CD4-positive, alpha-beta T cell treated with Interferon alpha-2 for 1 hour (primary cell): ENCODE data around the gene MMS22L.

Source experiments
- DNase-seq, 2 donors: peaks; one replicate each; pipeline ENCODE4 v3.0.0-alpha.2; 2020 to 2022

MMS22L gene, protein sequence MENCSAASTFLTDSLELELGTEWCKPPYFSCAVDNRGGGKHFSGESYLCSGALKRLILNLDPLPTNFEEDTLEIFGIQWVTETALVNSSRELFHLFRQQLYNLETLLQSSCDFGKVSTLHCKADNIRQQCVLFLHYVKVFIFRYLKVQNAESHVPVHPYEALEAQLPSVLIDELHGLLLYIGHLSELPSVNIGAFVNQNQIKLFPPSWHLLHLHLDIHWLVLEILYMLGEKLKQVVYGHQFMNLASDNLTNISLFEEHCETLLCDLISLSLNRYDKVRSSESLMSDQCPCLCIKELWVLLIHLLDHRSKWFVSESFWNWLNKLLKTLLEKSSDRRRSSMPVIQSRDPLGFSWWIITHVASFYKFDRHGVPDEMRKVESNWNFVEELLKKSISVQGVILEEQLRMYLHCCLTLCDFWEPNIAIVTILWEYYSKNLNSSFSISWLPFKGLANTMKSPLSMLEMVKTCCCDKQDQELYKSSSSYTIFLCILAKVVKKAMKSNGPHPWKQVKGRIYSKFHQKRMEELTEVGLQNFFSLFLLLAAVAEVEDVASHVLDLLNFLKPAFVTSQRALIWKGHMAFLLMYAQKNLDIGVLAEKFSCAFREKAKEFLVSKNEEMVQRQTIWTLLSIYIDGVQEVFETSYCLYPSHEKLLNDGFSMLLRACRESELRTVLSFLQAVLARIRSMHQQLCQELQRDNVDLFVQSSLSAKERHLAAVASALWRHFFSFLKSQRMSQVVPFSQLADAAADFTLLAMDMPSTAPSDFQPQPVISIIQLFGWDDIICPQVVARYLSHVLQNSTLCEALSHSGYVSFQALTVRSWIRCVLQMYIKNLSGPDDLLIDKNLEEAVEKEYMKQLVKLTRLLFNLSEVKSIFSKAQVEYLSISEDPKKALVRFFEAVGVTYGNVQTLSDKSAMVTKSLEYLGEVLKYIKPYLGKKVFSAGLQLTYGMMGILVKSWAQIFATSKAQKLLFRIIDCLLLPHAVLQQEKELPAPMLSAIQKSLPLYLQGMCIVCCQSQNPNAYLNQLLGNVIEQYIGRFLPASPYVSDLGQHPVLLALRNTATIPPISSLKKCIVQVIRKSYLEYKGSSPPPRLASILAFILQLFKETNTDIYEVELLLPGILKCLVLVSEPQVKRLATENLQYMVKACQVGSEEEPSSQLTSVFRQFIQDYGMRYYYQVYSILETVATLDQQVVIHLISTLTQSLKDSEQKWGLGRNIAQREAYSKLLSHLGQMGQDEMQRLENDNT

DNA sequence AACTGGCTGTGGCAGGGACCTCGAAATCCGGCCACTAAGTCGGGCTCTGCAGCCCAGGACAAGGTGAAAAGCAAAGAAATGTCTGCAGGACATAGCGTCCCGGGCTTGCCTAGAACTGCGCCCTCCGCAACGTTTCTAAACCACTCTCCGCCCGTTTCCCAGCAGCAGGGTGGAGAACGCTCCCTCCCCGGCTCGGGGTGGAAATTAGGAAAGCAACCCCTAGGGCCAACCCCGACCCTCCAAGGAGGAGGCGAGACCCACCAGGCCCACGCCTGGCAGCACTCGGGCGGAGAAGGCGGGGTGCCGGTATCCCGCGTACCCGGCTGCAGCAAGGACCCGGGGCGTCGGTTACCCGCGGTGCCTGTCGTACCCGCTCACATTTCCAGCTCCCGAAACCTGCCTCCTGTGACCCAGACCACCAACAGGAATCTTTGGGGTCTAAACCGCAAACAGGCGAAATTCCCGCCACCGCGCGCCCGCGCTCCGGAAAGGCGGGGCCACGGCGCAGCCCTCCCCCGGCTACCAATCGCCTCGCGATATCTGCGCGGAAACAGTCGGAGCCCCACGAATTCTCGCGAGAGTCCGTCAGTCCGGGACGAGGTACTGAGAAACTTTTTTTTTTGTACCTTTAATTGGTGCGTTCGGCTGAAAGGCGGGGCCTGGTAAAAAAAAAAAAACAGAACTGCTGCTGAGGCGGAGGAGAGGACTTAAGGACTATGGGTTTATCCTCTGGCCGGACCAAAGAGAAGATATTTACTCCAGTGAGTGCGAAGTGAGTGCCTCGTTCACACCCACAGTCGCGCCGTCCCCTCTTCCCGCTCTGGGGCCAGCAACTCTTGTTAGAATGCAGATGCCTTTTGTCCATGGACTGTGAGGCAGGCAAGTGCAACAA lies at the start of gene MMS22L:
Gene MMS22L, minus strand, starts transcription at position 491 of the 892 bp plus-strand sequence. CDS start 739 bp downstream, outside the sequence.
- peak; percentile 93 to 94 for DNase-seq

DNA sequence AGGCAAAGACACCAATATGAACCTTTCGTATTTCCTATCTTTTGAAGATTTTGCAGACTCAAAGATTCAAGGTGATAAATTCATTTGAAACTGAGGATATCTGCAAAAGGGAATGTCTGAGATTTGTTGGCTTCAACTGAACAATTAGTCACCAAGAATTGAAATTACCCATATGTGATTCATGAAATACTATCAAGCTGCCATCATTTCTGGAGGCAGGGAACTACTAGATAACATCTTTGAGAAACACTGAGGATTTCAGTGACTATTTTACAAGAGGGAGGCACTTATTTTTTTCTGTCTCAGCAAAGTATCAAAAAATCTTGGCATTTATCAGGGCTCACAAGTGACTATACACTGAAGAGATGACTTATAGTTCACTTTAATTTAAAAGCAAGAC lies 39.8 kb upstream of the MMS22L start:
- DNase-seq = no peak

DNA sequence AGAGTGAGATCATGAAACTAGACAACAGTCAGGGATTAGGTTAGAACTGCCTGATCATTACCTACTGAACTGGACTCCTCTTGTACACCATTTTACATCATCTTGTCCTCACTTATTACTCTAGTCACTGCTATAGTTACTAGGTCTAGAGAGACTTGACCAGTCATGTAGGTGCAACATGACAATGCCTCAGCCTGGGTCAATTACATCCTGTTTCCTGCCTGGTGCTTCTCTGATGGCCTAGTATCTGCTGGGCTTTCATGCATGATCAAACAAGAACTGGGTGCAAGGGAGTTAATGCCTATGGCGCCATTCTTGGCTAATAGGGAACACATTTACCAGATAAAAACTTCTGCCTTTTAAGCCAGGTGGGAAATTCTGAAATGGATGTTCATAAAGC lies 39.2 kb upstream of the MMS22L start:
- no peak for DNase-seq

DNA sequence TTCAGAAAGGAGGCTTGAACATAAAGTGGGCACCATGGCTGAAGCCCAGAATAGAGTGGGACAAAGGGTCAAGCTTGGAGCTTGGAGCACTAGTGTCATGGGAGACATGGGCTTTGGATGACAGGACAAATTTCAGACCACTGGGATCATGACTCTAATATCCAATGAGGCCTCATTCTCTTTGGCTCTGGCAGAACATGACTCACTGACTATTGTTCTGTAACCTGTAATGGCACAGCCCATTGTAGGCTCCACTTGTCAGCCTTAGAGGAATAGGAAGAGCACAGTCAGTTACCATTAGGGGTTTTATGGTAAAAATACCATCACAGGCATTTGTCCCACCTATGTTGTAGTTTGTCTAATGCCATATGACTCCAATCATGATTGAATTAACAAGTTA lies 34.0 kb upstream of the MMS22L start:
- DNase-seq = no peak

DNA sequence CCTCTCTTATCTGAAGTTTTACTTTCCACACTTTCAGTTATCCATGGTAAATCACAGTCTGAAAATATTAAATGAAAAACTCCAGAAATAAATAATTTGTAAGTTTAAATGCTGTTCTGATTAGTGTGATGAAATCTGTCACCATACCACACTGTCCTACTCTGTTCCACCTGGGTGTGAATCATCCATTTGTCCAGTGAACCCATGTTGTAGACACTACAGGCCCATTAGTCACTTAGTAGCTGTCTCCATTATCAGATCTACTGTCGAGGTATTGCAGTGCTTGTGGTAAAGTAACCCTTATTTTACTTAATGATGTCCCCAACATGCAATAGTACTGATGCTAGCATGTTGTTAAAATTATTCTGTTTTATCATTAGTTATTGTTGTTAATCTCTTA lies 29.2 kb upstream of the MMS22L start:
- no peak for DNase-seq

DNA sequence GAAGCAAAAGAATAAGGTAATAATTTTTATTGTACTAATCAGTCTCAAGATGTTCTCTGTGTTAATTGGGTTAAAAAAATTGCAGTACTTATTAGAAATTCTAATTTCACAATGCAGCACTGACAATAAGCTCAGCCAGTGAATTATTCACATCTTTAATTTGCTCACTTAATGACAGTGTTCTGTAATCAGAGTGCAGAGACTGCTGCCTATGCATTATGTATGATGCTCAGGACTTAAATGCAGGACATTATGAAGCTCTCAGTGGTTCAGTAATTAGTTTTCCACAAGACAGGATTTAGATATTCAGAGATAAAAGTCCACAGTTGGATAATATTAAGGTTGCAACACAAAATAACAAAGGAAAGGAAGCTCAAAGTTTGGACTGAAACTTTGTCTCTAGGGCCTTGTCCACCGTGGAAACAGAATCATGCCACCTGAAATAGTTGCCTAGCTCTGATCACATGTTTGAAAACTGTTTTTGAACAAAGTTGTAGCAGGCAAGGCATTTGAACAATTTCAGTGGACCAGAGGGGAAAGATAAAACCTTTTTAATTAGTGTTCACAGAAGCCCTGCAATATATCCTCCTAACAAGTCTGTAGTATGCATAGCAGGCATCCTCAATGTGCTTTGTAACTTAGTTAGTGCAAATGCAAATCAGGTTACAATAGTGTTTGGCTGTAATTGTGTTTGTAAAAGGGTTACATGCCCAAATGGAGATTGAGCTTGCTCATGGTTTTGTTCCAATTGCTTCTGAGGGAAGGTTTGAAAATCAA lies 23.7 kb upstream of the MMS22L start:
- DNase-seq = no peak

DNA sequence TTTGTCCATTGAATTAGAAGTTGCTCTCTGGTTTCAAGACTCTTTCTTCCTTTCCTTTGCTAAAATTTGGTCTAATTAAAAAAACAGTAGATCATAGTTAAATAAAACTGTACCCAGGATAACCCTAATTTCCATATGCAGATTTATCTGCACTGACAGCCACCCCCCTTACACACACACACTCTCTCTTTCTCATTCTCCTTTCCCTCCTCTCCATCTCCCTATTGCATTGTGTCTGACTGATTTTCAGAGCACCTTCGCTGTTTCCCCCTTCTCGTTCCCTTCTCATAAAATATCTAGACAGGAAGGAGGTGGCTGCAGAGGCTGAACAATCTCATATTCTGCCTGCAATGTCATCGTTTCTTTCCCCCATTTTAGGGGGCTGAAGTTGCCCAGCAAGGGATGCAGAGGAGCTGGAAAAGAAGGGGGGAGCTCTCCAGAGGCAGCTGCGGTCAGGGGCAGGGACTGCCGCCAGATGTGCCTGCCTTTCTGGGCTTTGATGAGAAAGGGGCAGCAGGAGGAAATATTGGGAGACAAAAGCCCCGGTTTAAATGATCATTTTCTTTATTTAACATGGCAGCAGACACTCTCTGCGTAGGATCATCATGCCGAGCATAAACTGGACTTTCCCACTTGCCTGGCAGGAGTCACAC lies 22.5 kb upstream of the MMS22L start:
- no peak for DNase-seq

DNA sequence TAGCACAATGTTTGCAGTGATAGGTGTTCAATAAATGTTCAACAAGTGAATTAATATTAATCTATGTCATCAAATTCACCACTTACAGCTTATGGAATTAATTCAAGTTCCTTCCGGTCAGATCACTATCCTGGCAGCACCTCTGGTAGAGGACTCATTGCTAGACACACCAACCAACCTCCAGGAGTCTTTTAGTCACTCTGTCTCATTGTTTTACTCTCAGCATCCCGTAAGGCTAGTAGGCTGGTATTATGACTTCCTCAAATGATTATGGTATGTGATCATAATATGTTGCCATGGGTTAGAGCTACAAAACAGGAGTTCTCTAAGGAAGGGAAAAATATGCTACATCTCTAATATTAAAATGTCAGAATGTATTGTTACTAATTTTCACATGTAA lies 21.7 kb upstream of the MMS22L start:
- DNase-seq = no peak

DNA sequence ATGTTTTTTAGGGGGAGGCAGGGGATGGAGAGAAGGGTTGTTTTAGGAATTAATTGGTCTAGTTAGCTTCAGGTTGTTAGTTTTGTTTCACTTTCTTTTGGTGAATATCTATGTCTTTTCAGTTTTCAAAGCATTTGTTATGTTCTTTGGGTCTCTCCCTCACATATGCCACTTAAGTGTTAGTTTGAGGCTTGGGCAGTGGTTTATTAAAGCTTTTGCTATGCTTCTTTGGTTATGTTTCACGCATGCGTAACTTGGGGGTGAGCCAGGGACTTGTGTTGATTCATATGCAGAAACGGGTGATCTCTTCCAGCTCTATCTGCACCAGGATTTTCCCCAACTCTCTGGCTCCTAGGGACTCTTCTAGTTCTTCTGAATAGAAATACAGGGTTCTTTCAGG lies 11.4 kb upstream of the MMS22L start:
- DNase-seq = no peak

DNA sequence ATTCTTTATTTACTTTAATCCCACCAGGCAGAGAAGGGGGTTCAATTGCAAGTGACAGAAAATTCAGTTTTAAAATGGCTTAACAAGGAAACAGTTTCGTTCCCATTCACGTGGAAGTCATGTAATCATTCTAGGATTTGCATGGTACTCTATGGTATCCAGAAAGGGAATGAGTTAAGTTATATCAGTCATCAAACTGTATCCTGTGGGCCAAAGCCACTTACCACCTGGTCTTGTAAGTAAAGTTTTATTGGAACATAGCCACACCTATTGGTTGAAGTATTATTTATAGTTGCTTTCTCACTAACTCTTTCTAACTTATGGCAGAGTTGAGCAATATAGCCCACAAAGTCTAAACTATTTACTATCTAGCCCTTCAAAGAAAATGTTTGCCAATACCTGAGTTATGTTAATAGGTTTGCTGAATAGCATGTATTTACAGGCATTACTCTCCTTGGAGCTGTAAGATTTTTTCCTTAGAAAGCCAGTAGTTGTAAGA lies 10.2 kb upstream of the MMS22L start:
- no peak for DNase-seq

DNA sequence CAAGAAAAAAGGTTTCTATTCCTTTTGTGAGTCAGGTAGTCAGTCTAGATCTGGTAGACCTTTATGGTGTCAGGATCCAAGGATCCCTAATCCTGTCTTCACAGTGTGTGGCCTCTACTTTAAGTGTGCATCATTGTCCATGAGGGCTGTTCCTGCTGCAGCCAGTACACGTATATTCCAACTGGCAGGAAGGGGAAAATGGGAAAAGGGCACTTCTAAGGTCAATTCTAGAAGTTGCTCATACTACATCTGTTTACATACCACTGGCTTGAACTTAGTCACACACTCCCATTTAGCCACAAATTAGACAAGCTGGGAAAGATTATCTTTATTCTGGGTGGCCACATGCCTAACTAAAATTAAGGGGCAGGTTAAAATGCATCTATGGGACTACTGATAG lies 9.7 kb upstream of the MMS22L start:
- no peak for DNase-seq

DNA sequence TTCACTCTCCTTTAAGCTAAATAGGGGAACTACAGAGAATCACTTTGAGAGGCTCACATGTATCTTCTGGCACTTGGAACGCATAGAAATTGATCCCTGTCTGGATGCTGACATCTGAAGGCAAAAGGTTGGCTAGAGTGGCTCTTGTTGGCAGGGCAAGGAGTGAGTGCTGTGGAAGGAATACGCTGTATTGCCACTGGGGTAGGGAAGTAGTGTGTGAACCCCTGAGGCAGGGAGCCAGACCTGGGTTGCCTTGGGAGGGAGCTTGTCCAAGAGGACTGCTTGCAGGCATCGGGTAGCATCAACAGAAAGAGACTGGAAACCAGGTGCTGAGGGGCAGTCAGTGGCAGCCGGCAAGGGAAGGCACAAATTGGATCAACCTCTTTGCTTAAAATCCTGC lies 8.9 kb upstream of the MMS22L start:
- no peak for DNase-seq

DNA sequence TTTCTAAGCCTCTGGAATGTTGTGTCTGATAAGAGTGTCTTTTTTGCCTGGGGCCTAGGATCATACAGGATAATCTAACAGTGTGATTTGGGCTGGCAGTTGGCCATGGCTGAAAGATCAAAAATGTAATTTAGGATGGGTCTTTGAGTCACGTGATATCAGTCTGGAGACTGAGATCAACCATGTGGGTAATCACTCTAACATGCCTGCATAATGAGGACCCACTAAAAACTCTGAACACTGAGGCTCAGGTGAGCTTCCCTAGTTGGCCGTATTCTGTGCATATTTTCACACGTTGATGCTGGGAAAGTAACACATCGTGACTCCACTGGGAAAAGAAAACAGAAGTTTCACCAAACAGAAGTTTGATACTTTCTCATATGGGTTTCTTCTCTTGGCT lies 6.3 kb upstream of the MMS22L start:
- DNase-seq = no peak

DNA sequence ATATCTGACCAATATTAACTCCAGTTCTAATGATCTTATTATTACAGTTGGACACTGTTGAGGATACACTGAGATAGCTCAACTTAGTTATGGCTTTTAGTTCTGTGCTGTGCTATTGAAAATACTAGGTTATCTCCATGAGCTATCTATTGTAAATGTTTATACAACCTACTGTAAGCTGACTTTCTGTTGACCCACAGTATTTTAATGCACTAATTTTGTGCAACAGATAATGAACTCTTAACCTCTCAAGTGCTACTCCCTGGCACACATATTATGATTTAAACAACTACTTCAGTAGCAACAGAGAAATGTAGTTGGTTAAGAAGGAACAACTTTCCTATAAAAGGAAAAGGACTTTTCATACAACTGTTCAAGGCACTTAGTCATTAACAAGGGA lies 5.2 kb upstream of the MMS22L start:
- no peak for DNase-seq

DNA sequence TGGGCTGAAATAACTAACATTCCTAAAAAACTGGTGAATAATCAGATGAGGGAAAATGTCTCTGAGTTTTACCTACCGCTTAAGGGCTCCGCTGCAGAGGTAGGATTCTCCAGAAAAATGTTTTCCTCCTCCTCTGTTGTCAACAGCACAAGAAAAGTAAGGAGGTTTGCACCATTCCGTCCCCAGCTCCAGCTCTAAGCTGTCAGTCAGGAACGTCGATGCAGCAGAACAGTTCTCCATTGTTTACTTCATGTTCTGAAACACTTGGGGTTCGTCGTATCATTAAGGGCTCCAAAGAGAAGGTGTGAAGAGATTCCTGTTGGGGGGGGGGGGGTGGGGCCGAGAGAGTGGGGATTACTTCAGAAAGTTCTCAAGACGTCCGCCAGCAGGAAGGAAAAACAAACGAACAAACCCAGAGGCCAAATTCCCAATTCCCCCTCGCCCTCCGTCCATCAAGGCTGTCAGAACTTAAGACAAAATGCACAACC lies 734 bp downstream of the MMS22L start:
- peak in 1 of 2 donors; percentile 8 for DNase-seq

DNA sequence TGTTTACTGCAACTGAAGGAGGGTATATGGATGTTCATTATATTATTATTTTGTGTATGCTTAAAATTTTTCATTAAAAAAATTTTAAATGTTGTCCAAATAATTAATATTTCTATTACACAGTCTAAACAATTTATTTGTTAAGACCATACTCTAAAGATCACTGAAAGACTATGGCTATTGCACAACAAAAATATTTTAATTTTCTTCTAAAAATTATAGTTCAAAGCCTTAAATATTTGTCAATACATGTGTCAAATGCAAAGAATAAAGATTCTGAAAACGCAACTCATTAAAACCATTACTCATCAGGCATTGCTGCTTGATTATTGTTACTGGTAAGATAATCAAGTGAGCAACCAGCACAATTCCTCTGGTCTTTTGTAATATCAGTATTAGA lies 2.2 kb downstream of the MMS22L start:
- DNase-seq = no peak

DNA sequence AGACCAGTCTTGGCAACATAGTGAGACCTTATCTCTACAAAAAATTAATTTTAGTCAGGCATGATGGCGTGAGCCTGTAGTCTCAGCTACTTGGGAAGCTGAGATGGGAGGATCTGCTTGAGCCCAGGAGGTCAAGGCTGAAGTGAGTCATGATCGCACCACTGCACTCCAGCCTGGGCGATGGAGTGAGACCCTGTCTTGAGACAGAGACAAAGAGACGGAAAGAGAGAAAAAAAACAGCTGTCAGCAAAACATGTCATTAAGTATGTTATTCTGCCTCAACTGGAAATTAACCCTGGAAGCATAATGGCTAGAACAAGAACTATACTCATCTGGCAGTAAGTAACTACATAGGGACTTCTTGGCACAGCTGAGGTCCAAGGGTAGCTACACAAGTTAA lies 7.2 kb downstream of the MMS22L start:
- no peak for DNase-seq

DNA sequence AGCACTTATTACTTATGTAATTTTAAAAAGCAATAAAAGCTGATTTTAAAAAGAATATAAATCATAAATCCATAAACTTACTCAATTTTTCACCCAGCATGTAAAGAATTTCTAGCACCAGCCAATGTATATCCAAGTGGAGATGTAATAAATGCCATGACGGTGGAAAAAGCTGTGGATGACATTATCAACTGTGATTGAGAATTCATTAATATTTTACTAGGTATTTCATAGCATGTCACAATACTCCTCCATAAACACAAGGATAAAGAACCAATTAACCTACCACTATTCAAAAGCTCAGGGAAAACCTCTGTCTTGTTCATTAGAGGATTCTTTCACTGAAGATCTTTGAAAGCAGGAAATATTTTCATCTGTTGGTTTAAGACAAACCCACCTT lies 13.2 kb downstream of the MMS22L start:
- no peak for DNase-seq

DNA sequence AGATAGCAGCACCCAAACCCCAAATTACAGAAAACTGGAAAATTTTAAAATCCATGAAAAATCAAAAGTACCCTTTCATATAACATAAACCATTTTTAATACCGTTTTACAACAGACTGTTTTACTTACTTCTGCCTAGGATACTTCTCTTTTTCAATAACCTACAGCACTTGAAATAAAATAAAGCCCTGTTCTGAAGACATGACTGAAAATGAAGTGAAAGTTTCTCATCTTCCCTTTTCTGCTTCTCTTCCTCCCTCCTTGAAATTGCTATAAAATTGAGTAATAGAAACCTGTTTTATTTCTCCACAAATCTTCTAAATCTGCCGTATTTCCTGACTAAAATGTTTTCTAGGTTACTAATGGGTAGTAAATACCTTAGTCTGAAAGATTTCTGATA lies 20.3 kb downstream of the MMS22L start:
- DNase-seq = no peak

DNA sequence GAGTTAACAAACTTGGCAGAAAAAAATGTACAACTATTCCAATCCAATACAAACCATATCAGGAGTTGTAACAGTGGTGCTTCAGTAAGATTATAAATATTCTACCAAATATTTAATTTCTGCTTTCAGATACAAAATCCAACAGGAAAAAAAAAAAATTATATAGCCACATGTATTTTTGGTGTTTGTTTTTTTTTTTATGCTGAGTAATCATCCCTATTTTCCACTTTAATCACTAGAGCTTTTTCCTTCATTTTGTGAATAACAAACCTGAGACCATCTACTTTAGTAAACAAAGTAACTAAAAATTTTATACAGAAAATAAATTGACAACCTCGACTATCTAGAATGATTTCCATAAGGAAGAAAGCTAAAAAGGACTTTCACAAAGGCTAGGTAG lies 36.2 kb downstream of the MMS22L start:
- no peak for DNase-seq

DNA sequence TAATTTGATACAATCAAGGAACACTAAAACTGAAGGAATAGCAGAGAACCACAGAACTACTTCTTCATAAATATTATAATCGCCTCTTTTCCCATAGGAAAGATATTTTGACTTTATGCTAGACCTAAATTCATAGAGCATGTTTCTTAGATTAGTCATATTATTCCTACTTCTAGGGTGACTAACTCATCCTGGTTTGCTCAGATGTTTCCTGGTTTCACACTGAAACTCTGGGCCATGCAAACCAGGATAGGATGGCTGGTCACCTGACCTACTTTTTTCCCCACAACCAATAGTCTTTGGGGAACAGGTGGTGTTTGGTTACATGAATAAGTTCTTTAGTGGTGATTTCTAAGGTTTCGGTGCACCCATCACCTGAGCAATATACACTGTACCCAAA lies 42.8 kb downstream of the MMS22L start:
- DNase-seq = no peak
